Parathyroid adenoma (tissue), 2 donors: ENCODE measurements around the gene POLR2I.

Experiments used
- H2AFZ ChIP-seq: fragments of 300-600 bp; sonication (generic); one replicate; pipeline ENCODE4 v1.7.0; 2017; ENCODE audit warnings: antibody characterized with exemption, mild to moderate bottlenecking
- H3K27ac ChIP-seq: fragments of 300-600 bp; sonication (generic); one replicate; pipeline ENCODE4 v1.7.0; 2017
- H3K27me3 ChIP-seq: fragments of 300-600 bp; sonication (generic); one replicate; pipeline ENCODE4 v1.7.0; 2017; ENCODE audit warnings: low read length; ENCODE audit not compliant: control insufficient read depth, insufficient read depth
- H3K36me3 ChIP-seq: fragments of 300-600 bp; sonication (generic); one replicate; pipeline ENCODE4 v1.7.0; 2017; ENCODE audit warnings: low read length; ENCODE audit not compliant: control insufficient read depth, insufficient read depth
- H3K4me1 ChIP-seq: fragments of 300-600 bp; sonication (generic); one replicate; pipeline ENCODE4 v1.7.0; 2017; ENCODE audit warnings: control low read depth
- H3K4me2 ChIP-seq: fragments of 300-600 bp; sonication (generic); one replicate; pipeline ENCODE4 v1.7.0; 2017; ENCODE audit warnings: low read length
- H3K4me3 ChIP-seq: fragments of 300-600 bp; sonication (generic); one replicate; pipeline ENCODE4 v1.7.0; 2017; ENCODE audit warnings: low read depth, low read length
- H3K79me2 ChIP-seq: fragments of 300-600 bp; sonication (generic); one replicate; pipeline ENCODE4 v1.7.0; 2017; ENCODE audit warnings: control low read depth
- H3K9ac ChIP-seq: fragments of 300-600 bp; sonication (generic); one replicate; pipeline ENCODE4 v1.7.0; 2017; ENCODE audit warnings: mild to moderate bottlenecking
- H3K9me3 ChIP-seq: fragments of 300-600 bp; sonication (generic); one replicate; pipeline ENCODE4 v1.7.0; 2017; ENCODE audit warnings: low read length; ENCODE audit not compliant: control insufficient read depth
- TF ChIP-seq, protein P1 (sequence below): fragments of 300-600 bp; sonication (generic); IDR thresholded peaks from one replicate; pipeline ENCODE4 v1.7.0; 2017; ENCODE audit warnings: antibody characterized with exemption, mild to moderate bottlenecking
- donor health status: primary hyperparathyroidism.

POLR2I gene

GRCh38 chr19:36141039-36141927 is 26.6 kb upstream of the POLR2I start:
- peak overlapping the region; percentile 94 for H3K27ac ChIP-seq
- H3K4me1 ChIP-seq: peaks cover 8% of the 10 kb centered on the region
- no peaks in the 10 kb centered on the region for H3K9me3 ChIP-seq
- peak overlapping the region; percentile 92 for H2AFZ ChIP-seq
- H3K36me3 ChIP-seq: no peaks in the 10 kb centered on the region
- H3K27me3 ChIP-seq: no peaks in the 10 kb centered on the region
- TF ChIP-seq, protein P1, sequence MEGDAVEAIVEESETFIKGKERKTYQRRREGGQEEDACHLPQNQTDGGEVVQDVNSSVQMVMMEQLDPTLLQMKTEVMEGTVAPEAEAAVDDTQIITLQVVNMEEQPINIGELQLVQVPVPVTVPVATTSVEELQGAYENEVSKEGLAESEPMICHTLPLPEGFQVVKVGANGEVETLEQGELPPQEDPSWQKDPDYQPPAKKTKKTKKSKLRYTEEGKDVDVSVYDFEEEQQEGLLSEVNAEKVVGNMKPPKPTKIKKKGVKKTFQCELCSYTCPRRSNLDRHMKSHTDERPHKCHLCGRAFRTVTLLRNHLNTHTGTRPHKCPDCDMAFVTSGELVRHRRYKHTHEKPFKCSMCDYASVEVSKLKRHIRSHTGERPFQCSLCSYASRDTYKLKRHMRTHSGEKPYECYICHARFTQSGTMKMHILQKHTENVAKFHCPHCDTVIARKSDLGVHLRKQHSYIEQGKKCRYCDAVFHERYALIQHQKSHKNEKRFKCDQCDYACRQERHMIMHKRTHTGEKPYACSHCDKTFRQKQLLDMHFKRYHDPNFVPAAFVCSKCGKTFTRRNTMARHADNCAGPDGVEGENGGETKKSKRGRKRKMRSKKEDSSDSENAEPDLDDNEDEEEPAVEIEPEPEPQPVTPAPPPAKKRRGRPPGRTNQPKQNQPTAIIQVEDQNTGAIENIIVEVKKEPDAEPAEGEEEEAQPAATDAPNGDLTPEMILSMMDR: no peak
- peak overlapping the region; percentile 100 for H3K4me3 ChIP-seq
- H3K79me2 ChIP-seq: peaks cover 9% of the 10 kb centered on the region
- peak overlapping the region; percentile 82 for H3K9ac ChIP-seq
- H3K4me2 ChIP-seq: peak overlapping the region; percentile 96

- Histone ChIP-seq H3K9ac (peak overlapping the region; percentile 82), H3K4me3 (peak overlapping the region; percentile 100), H3K4me2 (peak overlapping the region; percentile 96), H3K79me2 (peaks cover 7% of the 10 kb centered on the region), H3K9me3 (no peaks in the 10 kb centered on the region), H2AFZ (peak overlapping the region; percentile 92), H3K36me3 (no peaks in the 10 kb centered on the region), H3K27ac (peak overlapping the region; percentile 94), H3K4me1 (peaks cover 8% of the 10 kb centered on the region), H3K27me3 (no peaks in the 10 kb centered on the region)
- TF ChIP-seq, protein P1: no peak
Observed at GRCh38 chr19:36140304-36141038, 25.8 kb upstream of the POLR2I start.

GRCh38 chr19:36139473-36140303 is 25.0 kb upstream of the POLR2I start, which contains the start of gene CAPNS1:
Gene CAPNS1 (plus strand): TSS chr19:36140066. CDS start chr19:36141012, 946 bp downstream.
- Histone ChIP-seq H3K4me1 (peaks cover 8% of the 10 kb centered on the region), H3K4me3 (peak within 1 kb of the TSS; percentile 100)
- TF ChIP-seq, protein P1: peak; percentile 13

GRCh38 chr19:36139120-36139472 is 24.4 kb upstream of the POLR2I start:
- Histone ChIP-seq H3K36me3 (no peaks in the 10 kb centered on the region), H3K9me3 (no peaks in the 10 kb centered on the region), H3K79me2 (peaks cover 7% of the 10 kb centered on the region), H3K27ac (peak overlapping the region; percentile 94), H3K4me2 (peak overlapping the region; percentile 96), H2AFZ (peak overlapping the region; percentile 92), H3K4me1 (peaks cover 8% of the 10 kb centered on the region), H3K4me3 (peak overlapping the region; percentile 100), H3K9ac (peak overlapping the region; percentile 58), H3K27me3 (no peaks in the 10 kb centered on the region)
- TF ChIP-seq, protein P1: no peak

More at GRCh38 chr19:36139473-36140303, 25.0 kb upstream of the POLR2I start, which contains the start of gene CAPNS1:
- Histone ChIP-seq H3K27ac (peak within 1 kb of the TSS; percentile 94), H2AFZ (peak within 1 kb of the TSS; percentile 92), H3K27me3 (no peaks in the 10 kb centered on the region), H3K9ac (peak within 1 kb of the TSS; percentile 82), H3K79me2 (peaks cover 7% of the 10 kb centered on the region), H3K9me3 (no peaks in the 10 kb centered on the region), H3K4me2 (peak within 1 kb of the TSS; percentile 96), H3K36me3 (no peaks in the 10 kb centered on the region)
